NCI-H460 (cell line): Measurements from ENCODE around the gene MDM2. TPM values are rescaled to one million over a fixed set of nuclear protein-coding genes. Genes with fewer than 3 reads are reported as not detected.

ENCODE experiments used
- DNase-seq: peaks from one replicate; pipeline ENCODE4 v3.0.0-alpha.2; 2016; ENCODE audit warnings: low read depth; ENCODE audit errors: extremely low read depth
- total RNA-seq: library from RNA; depleted of rRNA; stranded (reverse); fragments of >200 nt; shearing (Covaris generic); gene quantifications from 2 replicates; pipeline ENCODE4 v1.2.3, GENCODE V29; 2014; rRNA removed

MDM2 gene
- total RNA-seq, 1 experiment from 2014 or later = 190 TPM

- no peak for DNase-seq
Observed at GRCh38 chr12:68896881-68897540, 89.0 kb downstream of the MDM2 start.

GRCh38 chr12:68899251-68899771 is 91.3 kb downstream of the MDM2 start:
- DNase-seq = no peak

- no peak for DNase-seq
Observed at GRCh38 chr12:68900241-68900640, 92.3 kb downstream of the MDM2 start.

Other genes starting within 250 kb of the MDM2 start
- gene RAP1B, start 197.3 kb upstream of the MDM2 start, total RNA-seq = 116 and 146 TPM in 2 replicates
- 66.7 and 75.7 TPM in 2 replicates for gene NUP107, start 121.2 kb upstream of the MDM2 start, total RNA-seq
- gene SLC35E3, start 62.0 kb upstream of the MDM2 start, total RNA-seq = 5.1 and 6.2 TPM in 2 replicates
- gene CPM, start 125.0 kb downstream of the MDM2 start, total RNA-seq = 1.4 and 2.7 TPM in 2 replicates